ENCODE measurements around the gene PTCRA. TPM values are rescaled to one million over a fixed set of nuclear protein-coding genes. Genes with fewer than 3 reads are reported as not detected.
A peak's percentile ranks its signal among the peaks of the same experiment; 100 is the strongest.

PTCRA gene
- total and polyA plus RNA-seq, 2 donors (not counting 3 experiments of a cell fraction or from before 2014, with no cell fraction given) = not detected

DNA sequence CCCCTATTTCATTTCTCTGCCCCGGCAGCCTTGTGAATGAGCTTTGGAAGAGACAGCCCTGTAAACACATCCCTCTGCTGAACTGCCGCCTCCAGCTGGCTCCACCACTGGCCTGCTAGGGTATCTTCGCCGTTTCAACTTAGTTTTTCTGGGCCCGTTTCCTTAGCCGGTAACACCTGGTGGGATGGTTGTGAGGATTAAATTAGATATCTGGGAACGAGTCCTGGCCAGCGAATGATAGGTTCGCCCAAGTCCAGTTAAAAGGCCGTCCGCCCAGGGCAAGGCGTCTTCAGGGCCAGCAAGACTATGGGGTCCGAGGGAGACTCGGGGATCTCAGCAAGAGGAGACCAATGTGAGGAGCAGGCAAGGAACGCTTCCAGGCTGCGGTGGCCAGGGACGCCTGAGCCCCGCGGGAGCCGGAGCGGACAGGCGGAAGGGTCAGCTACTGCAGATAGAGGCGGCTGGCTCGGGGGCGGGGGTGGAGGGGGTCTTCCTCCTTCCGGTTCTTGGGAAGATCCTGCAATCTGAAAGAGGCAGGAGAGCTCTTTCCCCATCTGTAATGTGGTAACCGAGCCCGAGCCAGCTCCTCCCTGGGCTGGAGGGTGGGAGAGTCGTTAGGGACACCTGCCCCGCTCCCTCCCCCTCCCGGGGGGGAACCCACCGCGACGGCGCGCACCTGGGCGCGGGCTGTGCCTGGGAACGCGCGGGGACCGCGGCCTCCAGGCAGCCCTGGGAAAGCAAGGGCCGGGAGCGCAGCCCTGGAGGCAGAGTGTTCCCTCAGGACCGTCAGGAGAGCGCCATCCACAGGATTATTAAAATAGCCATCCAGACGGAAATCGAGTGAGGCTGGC lies 4.5 kb upstream of the PTCRA start:
- ChIA-PET POLR2A (no interaction called here), CTCF (interaction anchor here (0.7 to 1.1 kb wide), 6 partner anchors 8 to 697 kb away, joined by 3 to 5 read pairs (median 3); no protein-coding TSS in a partner anchor)
- FAIRE-seq = no peak
- Histone ChIP-seq H3K4me1 (ENCODE audit: control insufficient read depth, extremely low read depth, insufficient read depth, low read length) (no peaks in the 10 kb centered on the region), H3K27me3 (ENCODE audit: control insufficient read depth in 2 of 2, insufficient read depth in 2 of 2, low read length in 2 of 2) (peaks cover 2 to 6% of the 10 kb centered on the region in 2 experiments), H3K36me3 (ENCODE audit: control insufficient read depth in 2 of 2, extremely low read depth in 1 of 2, insufficient read depth in 2 of 2, low read length in 2 of 2) (no peaks in the 10 kb centered on the region), H3K9ac (replicated peaks; ENCODE audit: extremely low read depth, insufficient read depth, low read length) (no peak overlapping the region), H3K9me3 (replicated peaks; ENCODE audit: control insufficient read depth, insufficient read depth, low read length) (no peaks in the 10 kb centered on the region), H3K27ac (ENCODE audit: insufficient read depth, low read depth, low read length) (no peak overlapping the region), H3K9me1 (replicated peaks; ENCODE audit: control insufficient read depth, extremely low read depth, insufficient read depth, low read length) (no peaks in the 10 kb centered on the region), H3K4me3 (replicated peaks in 1 of 3; ENCODE audit: insufficient read depth in 1 of 3, low read depth in 1 of 3, low read length in 3 of 3) (peak overlapping the region in 1 of 3 experiments; percentile 6), H3K4me2 (ENCODE audit: insufficient read depth, low read length) (peak overlapping the region; percentile 8), H2AFZ (ENCODE audit: low read depth, low read length) (peak overlapping the region; percentile 44), H3K79me2 (ENCODE audit: control insufficient read depth, insufficient read depth, low read length) (no peaks in the 10 kb centered on the region), H4K20me1 (replicated peaks; ENCODE audit: control insufficient read depth, extremely low read depth, insufficient read depth, low read length) (no peaks in the 10 kb centered on the region)
- intact Hi-C loops (cut with micrococcal nuclease) = no loop called here
- TF ChIP-seq, protein P1, sequence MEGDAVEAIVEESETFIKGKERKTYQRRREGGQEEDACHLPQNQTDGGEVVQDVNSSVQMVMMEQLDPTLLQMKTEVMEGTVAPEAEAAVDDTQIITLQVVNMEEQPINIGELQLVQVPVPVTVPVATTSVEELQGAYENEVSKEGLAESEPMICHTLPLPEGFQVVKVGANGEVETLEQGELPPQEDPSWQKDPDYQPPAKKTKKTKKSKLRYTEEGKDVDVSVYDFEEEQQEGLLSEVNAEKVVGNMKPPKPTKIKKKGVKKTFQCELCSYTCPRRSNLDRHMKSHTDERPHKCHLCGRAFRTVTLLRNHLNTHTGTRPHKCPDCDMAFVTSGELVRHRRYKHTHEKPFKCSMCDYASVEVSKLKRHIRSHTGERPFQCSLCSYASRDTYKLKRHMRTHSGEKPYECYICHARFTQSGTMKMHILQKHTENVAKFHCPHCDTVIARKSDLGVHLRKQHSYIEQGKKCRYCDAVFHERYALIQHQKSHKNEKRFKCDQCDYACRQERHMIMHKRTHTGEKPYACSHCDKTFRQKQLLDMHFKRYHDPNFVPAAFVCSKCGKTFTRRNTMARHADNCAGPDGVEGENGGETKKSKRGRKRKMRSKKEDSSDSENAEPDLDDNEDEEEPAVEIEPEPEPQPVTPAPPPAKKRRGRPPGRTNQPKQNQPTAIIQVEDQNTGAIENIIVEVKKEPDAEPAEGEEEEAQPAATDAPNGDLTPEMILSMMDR (IDR thresholded peaks at IDR 0.05; ENCODE audit: extremely low read depth in 1 of 2, insufficient read depth in 1 of 2, low read depth in 1 of 2, low read length in 2 of 2) = no peak
- no peak for TF ChIP-seq EZH2 (IDR thresholded peaks at IDR 0.05; ENCODE audit: borderline replicate concordance, low read depth, low read length, severe bottlenecking)
- TF ChIP-seq, protein P2, sequence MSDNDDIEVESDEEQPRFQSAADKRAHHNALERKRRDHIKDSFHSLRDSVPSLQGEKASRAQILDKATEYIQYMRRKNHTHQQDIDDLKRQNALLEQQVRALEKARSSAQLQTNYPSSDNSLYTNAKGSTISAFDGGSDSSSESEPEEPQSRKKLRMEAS (IDR thresholded peaks at IDR 0.05; ENCODE audit: insufficient read depth, insufficient read length) = no peak
- TF ChIP-seq POLR2AphosphoS5 (IDR thresholded peaks at IDR 0.05; ENCODE audit: insufficient read depth, low read depth, low read length) = no peak
- TF ChIP-seq MYC (IDR thresholded peaks at IDR 0.05; ENCODE audit: low read depth, low read length) = no peak
- dilution Hi-C loops (cut with MboI; ENCODE audit: extremely low pct_ligation_motif_present, low sequenced_read_pairs) = no loop called here
- DNase-seq (ENCODE audit: low read depth, low spot score) = no peak
- BruUV-seq (replicated peaks) = no TSS peak

All from endothelial cell of umbilical vein (primary cell).